HG02623 (cell line): ENCODE data around the gene RPH3AL.

ENCODE experiments used
- ATAC-seq: cut with Tn5 transposase; IDR thresholded peaks from one replicate; pipeline ENCODE4 v1.9.1; 2021; ENCODE audit warnings: moderate library complexity; ENCODE audit not compliant: unreplicated experiment

Gene RPH3AL

DNA sequence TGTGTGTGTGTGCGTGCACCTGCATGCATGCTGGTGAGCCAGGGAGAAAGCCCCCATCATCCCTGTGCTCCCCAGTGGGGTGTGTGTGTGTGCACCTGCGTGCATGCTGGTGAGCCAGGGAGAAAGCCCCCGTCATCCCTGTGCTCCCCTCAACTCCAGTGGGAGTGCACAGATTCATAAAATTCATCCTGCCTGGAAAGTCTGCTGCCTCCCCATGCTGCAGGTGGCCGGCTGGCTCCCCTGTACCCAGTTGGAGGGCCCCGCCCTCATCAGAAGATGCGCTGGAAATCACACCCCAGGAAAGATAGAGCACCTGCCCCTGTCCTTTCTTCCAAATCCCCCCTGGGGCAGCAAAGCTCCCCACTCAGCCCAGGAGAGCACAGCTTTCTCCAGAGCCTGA lies 86.4 kb downstream of the RPH3AL start:
- no peak for ATAC-seq

- ATAC-seq, result no peak
These were observed 86.9 kb downstream of the RPH3AL start for GRCh38 chr17:265718-266117.

GRCh38 chr17:263773-264172 lies 88.8 kb downstream of the RPH3AL start:
- ATAC-seq, result no peak

DNA sequence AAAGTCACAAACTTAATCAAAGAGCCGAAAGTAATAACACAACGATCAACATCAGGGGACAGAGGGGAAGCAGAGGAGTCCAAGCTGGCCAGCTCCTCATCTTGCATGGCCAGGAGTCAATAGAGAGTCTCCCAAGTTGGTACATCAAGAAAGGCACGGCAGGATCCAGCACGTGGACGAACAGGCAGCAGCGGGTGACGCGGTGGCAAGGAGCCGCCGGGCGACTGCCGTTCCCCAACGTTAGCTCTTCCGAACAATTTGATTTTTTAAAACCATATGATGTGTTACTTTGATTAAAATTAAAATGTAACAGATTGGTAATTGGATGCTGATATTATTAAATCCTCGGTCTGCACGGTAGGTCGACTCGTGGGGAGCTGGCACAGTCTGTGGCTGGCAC lies 89.3 kb downstream of the RPH3AL start:
- no peak for ATAC-seq

DNA sequence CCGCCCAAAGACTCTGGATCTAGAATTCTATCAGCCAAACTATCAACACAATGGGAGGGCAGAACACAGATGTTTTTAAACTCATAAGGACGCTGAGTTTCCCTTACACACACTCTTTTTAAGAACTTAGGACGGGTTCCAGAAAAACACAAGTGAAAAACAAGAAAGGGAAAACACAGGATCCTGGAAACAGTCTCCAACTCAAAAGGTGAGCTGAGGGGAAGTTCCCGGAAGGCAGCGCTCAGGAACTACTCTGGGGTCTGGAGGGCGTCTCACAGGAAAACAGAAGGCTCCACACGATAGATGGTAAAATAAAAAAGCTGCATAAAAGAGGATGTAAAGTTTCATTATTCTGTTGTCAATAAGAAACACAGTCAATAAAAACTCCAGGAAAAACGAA lies 91.0 kb downstream of the RPH3AL start:
- ATAC-seq, result no peak

GRCh38 chr17:260944-261343 lies 91.7 kb downstream of the RPH3AL start:
- ATAC-seq, result no peak

DNA sequence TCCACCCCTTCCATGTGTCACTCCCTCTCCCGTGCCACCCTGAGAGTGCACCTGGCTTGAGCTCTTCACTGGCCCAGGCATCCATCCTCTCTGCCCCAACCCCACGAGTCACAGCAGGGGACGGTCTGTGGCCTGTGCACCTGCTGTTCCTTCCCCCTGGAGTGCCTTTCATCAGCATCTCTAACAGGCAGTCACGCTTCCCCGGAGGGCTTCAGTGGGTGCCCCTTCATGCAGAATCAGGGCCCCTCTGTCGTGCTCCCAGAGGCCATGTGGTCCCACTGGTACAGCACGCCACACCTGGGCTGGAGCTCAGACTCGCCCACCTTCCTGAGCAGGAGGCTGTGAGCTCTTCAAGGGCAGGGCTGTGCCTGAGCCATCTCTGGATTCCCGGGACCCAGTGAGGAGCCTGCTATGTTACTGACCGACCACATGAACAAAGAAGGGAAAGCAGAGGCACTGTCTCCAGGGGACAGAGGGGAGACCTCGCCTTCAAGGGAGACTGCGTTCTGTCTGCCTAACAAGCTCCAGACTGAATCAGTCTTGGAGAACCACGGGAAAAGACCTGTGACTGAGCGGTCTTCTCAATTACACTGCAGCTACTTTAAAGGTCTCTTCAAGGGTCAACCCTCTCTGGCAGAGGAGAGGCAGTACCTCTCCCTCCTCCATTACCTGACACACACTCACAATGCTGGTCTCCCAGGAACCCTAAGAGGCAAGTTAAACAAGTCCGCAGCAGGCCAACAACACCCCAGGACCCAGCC lies 92.4 kb downstream of the RPH3AL start:
- ATAC-seq, result no peak

- ATAC-seq, result no peak
These were observed 93.1 kb downstream of the RPH3AL start for GRCh38 chr17:259341-259976.

DNA sequence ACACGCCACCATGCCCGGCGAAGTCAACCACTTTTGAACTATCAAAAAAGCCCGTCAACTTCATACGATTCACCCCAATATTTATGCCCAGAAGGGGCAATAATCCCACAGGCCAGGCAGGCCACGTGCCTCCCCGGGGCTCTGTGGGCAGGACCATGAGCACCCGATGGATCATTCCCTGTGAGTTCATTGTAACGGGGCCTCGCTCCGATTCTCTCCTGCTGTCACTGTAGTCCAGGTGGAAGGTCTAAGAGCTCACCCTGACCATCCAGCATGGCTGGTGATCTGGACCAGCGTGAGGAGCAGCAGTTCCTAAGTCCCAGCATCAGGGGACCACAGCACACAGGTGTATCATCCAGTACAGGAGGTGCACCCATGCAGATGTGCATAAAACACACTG lies 93.7 kb downstream of the RPH3AL start:
- ATAC-seq, result no peak

GRCh38 chr17:258045-258734 lies 94.4 kb downstream of the RPH3AL start:
- no peak for ATAC-seq

- no peak for ATAC-seq
These were observed 99.3 kb downstream of the RPH3AL start for GRCh38 chr17:253091-253846.

GRCh38 chr17:252456-252855 lies 100.2 kb downstream of the RPH3AL start:
- ATAC-seq, result no peak

DNA sequence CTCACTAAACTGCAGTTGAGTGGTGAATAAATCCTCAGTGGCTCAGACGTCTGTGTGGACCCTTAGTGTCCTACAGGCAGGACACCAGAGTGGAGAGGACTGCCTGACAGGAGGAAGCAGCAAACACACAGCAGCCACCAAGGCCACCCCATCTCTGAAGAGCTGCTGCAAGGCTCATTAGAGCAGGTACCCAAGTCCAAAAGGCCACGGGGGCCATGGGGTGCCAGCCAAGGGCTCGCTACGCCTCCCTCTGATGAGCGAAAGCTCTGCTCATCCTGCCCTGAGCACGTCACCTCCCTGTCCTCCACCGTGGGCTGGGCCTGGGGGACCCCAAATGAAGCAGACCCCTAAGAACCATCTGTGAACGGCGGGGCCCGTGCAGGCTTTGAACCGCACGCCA lies 101.1 kb downstream of the RPH3AL start:
- ATAC-seq, result no peak

DNA sequence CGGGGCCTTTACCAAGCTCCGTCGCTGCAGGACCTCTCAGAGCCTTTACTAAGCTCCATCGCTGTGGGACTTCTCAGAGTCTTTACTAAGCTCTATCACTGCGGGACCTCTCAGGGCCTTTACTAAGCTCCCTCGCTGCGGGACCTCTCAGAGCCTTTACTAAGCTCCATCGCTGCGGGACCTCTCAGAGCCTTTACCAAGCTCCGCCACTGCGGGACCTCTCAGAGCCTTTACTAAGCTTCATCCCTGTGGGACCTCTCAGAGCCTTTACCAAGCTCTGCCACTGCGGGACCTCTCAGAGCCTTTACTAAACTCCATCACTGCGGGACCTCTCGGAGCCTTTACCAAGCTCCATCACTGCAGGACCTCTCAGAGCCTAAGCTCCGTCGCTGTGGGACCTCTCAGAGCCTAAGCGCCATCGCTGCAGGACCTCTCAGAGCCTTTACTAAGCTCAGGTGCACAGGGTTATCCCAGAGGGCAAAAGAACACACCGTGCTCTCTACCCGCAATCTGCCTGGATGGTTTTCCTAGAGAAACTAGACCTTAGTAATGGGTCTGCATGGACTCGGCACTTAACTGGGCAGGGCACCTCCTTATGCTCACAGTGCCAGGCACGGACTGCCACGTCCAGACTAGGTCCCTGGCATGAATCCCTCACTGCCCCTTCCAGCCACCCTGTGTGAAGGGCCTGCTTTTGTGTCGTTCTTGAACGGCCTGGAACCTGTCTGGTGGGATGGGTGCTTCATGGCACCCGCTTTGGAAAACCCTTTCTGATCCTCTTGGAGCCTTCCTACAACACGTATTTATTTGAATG lies 101.9 kb downstream of the RPH3AL start:
- no peak for ATAC-seq

DNA sequence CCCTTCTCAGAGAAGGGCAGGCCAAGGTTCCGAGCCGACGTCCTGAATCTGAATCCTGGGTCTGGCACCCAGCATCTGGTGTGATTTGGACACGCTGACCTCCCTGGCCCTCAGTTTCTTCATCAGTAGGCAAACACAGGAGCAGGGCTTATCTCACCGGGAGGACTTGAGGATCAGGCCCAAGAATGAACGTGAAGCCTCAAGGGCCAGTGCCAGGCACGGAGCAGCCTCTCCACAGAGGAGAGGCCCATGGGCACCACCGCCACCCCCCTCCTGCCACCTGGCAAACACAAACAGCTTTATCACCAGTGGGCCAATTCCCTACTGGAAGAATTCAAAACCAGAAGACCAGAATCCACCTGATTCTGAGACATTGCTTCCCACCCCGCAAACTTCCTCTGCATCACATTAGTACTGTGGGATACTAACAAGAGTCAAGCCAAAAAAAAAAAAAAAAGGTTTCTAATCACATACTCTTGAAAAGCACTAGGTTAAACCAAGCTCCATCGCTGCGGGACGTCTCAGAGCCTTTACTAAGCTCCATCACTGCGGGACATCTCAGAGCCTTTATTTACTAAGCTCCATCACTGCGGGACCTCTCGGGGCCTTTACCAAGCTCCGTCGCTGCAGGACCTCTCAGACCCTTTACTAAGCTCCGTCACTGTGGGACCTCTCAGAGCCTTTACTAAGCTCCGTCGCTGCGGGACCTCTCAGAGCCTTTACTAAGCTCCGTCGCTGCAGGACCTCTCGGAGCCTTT lies 103.2 kb downstream of the RPH3AL start:
- no peak for ATAC-seq

- no peak for ATAC-seq
These were observed 104.0 kb downstream of the RPH3AL start for GRCh38 chr17:248337-249235.

GRCh38 chr17:247767-248166 lies 104.8 kb downstream of the RPH3AL start:
- ATAC-seq, result no peak

GRCh38 chr17:246851-247421 lies 105.7 kb downstream of the RPH3AL start:
- ATAC-seq, result no peak

- ATAC-seq, result no peak
These were observed 106.4 kb downstream of the RPH3AL start for GRCh38 chr17:246226-246625.
